ENCODE measurements around the gene C2orf42.

GRCh38 chr2:70202236-70202806 lies 11.5 kb upstream of the C2orf42 start:
- no peak for TF ChIP-seq CTCF (conservative IDR thresholded peaks at IDR 0.05; ENCODE audit: low read depth, low read length)
- TF ChIP-seq EZH2phosphoT487 (IDR thresholded peaks at IDR 0.05; ENCODE audit: borderline replicate concordance, low read length) = no peak
- no peak for TF ChIP-seq EZH2 (IDR thresholded peaks at IDR 0.05; ENCODE audit: low read length, unreplicated experiment)
